Measurements from ENCODE around the gene BET1.

DNA sequence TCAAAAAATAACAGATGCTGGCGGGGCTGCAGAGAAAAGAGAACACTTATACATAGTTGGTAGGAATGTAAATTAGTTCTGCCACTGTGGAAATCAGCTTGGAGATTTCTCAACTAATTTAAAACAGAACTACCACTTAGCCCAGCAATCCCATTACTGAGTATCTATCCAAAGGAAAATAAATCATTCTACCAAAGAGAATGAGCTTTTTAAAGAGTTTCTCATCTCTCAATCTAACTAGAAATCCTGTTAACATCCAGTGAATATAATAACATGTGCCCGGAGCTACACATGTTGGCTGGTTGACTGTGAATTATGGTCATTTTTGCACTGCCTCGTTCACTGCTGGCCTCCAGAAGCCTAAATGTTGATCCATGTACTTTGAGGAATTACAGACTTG is 39.3 kb downstream of the BET1 start:
- TF ChIP-seq, protein P1, sequence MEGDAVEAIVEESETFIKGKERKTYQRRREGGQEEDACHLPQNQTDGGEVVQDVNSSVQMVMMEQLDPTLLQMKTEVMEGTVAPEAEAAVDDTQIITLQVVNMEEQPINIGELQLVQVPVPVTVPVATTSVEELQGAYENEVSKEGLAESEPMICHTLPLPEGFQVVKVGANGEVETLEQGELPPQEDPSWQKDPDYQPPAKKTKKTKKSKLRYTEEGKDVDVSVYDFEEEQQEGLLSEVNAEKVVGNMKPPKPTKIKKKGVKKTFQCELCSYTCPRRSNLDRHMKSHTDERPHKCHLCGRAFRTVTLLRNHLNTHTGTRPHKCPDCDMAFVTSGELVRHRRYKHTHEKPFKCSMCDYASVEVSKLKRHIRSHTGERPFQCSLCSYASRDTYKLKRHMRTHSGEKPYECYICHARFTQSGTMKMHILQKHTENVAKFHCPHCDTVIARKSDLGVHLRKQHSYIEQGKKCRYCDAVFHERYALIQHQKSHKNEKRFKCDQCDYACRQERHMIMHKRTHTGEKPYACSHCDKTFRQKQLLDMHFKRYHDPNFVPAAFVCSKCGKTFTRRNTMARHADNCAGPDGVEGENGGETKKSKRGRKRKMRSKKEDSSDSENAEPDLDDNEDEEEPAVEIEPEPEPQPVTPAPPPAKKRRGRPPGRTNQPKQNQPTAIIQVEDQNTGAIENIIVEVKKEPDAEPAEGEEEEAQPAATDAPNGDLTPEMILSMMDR (IDR thresholded peaks at IDR 0.05 in 8 of 11, conservative IDR thresholded peaks at IDR 0.05 in 3 of 11), result no peak
- no peak for TF ChIP-seq POLR2AphosphoS5 (IDR thresholded peaks at IDR 0.05)
